Fibroblast of pulmonary artery (primary cell): ENCODE results near the gene CNEP1R1.

Source experiments
- DNase-seq: peaks from one replicate; pipeline ENCODE4 v3.0.0-alpha.2; 2010; ENCODE audit warnings: low read depth
- H3K4me3 ChIP-seq: replicated peaks from 2 replicates; pipeline ENCODE4 v1.5.1; 2011; ENCODE audit warnings: low read depth, mild to moderate bottlenecking, control low read depth, low read length, moderate library complexity
- CTCF ChIP-seq: IDR thresholded peaks from 2 replicates; pipeline ENCODE4 v1.5.1; 2011; ENCODE audit warnings: mild to moderate bottlenecking, control low read depth, low read length, inconsistent platforms; ENCODE audit errors: missing control alignments

The CNEP1R1 gene

GRCh38 chr16:50015631-50016030 is 9.4 kb upstream of the CNEP1R1 start:
- no peak overlapping the region for H3K4me3 ChIP-seq
- TF ChIP-seq CTCF, result no peak
- DNase-seq, result no peak

- DNase-seq, result no peak
- H3K4me3 ChIP-seq, result no peak overlapping the region
- no peak for TF ChIP-seq CTCF
Observed at GRCh38 chr16:50017553-50017952, 7.5 kb upstream of the CNEP1R1 start.

DNA sequence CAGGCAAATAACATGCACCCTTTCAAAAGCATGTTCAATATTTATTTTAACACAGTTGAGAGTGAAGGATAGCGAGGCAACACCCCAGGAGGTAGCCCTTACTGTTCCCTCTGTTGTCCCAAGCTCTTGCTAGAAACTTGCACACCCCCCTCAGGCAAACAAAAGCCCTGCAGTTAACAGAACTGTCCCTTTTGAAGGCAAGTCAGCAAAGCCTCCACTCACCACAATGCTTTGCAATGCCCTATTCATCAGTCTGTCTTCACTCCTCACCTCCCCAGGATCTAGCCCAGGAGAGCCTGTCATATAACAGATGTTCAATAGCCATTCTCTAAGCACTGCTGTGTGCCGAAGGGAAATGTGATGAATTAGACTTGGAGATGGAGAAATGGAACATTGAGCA is 3.5 kb upstream of the CNEP1R1 start:
- H3K4me3 ChIP-seq, result no peak overlapping the region
- DNase-seq, result no peak
- TF ChIP-seq CTCF, result no peak

DNA sequence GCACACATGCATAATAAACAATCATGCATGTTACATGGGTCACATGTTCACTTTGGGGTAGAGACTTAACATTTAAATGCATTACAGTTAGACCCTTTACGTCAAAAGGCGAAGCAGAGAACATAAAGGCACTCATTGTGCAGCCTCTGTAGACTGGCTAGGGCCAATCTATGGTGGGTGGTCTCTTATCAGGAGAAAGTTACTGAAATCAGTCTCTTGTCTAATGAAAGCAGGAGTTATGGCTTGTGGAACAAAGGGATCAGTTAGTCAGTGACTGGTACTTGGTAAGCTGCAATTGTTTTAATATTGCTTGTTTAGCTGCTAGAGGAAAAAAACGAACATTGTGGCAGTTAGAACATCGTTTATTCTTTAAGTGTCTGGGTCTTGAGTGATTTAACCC is 1.4 kb upstream of the CNEP1R1 start:
- DNase-seq, result no peak
- H3K4me3 ChIP-seq, result no peak overlapping the region
- no peak for TF ChIP-seq CTCF

DNA sequence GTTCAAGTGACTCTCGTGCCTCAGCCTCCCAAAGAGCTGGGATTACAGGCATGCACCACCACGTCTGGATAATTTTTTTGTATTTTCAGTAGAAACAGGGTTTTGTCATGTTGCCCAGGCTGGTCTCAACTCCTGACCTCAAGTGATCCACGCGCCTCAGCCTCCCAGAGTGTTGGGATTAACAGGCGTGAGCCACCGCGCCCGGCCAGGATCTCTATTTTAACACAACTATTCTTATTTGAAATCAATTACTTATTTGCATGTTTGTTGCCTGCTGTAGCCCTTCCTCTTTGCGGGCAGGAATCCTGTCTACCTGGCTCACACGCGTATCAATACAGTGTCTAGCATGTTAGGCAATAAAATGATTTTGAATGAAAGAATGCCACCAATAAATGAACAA is 818 bp upstream of the CNEP1R1 start:
- no peak overlapping the region for H3K4me3 ChIP-seq
- no peak for TF ChIP-seq CTCF
- DNase-seq, result no peak

GRCh38 chr16:50025537-50025931 is 509 bp downstream of the CNEP1R1 start:
- H3K4me3 ChIP-seq, result peak overlapping the region; percentile 77
- no peak for DNase-seq
- TF ChIP-seq CTCF, result no peak

GRCh38 chr16:50027829-50028228 is 2.8 kb downstream of the CNEP1R1 start:
- DNase-seq, result no peak
- no peak overlapping the region for H3K4me3 ChIP-seq
- no peak for TF ChIP-seq CTCF
